ENCODE results near the gene PSMD3.

DNA sequence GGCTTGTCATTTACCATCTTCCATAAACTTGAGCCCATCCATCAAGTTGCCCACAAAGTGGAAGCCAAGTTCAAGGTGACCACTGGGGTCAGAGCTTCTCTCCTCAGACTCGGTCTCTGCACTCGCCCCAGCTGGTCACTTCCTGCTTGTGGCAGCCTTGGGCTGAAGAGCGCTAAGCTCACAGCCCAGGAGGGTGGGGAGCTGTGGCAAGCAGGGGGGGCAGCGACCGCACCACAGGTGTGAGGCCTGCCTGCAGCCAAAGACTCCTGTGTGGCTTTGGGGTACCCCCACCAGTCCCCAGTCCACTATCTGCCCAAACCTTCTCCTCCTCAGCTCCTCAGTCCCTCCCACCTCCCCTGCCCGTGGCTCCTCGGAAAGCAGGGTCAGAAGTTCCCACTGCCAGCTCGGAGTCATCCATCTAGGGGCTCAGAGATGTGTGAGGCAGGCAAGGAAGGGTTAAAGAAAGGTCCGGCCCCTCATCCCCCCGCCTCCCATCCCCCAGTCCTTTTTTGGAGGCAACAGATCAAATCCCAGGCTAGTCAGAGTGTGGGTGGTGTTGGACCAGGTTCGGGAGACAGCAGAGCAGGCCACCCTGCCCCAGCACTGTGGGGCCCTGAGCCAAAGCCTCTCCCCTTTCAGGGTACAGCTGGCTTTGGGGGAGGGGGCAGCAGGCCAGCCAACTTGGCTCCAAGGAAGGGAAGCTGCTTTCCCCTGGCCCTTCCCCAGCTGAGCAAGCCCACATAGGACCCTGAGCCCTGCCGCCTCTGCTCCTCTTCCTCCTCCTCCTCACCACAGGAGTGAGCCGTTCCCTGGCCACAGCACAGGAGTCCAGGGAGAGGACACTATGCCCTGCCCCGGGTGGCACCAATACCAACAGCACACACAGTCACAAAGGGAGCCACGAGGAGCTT is 37.9 kb downstream of the PSMD3 start:
- TF ChIP-seq CTCF (IDR thresholded peaks at IDR 0.05) (no peak), POLR2A (IDR thresholded peaks at IDR 0.05) (no peak)
